Prostate gland (tissue), 2 donors: ENCODE measurements around the gene GALM.

Experiments
- CTCF ChIP-seq, 4 experiments: fragments of 200-600 bp in 2 of 4; fragments of 450-650 bp in 2 of 4; sonication (generic) in 2 of 4; IDR thresholded peaks; 1 replicate in 3 of 4; 2 replicates in 1 of 4; pipeline ENCODE4 v1.5.1; 2016 to 2019; ENCODE audit warnings: antibody characterized with exemption in 4 of 4, mild to moderate bottlenecking in 2 of 4, moderate library complexity in 2 of 4
- POLR2A ChIP-seq: fragments of 450-650 bp; IDR thresholded peaks from one replicate; pipeline ENCODE4 v1.6.1; 2016; ENCODE audit warnings: antibody characterized with exemption, mild to moderate bottlenecking
- POLR2AphosphoS5 ChIP-seq: sonication (generic); formaldehyde crosslinking; IDR thresholded peaks from one replicate; pipeline ENCODE4 v1.6.1; 2017; ENCODE audit warnings: antibody characterized with exemption

DNA sequence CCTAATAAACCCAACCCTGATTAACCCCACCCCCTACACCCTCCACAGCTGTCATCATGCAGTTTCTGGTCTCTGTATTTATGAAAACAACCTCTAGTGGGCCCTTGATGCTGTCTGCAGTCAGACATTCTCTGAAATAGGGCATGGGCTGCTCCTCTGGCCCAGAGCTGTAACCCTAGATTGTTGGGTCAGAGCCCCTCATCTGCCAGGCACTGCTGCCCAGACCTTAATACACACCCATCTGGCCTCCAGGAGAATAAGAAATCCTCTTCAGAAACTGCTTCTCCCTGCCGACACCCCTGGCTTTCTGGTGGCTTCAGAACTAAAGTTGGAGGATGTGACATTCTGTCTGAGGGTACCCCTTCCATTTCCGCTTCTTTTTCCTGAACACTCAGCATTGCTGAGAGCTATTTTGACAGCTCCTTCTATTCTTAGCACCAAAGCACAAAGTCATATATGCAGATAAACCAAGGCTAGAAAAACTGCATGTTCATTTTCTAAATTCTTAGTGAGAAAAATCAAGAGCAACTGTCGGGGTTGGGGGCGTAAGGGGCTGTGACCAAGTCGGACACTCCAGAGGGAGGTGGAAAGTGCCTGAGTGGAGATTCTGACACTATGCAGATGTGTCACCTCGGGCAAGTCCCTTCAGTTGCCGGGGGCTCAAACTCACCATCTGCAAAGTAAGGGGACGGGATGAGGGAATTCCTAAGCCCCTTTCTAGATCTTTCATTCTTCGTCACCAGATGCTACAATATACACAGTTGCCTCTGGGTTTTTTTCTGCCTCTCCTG, 56.6 kb downstream of the GALM start:
- TF ChIP-seq CTCF (IDR thresholded peaks at IDR 0.05): no peak
- no peak for TF ChIP-seq POLR2AphosphoS5
- no peak for TF ChIP-seq POLR2A
